Hepatocyte (in vitro differentiated cells): Measurements from ENCODE around the gene NUS1. TPM values are rescaled to one million over a fixed set of nuclear protein-coding genes. Genes with fewer than 3 reads are reported as not detected.

Experiments
- DNase-seq: peaks from one replicate; pipeline ENCODE4 v3.0.0-alpha.2; 2016; ENCODE audit warnings: low spot score
- H2AFZ ChIP-seq: fragments of 200-600 bp; sonication (generic); 2 replicates; pipeline ENCODE4 v1.6.0; 2016; ENCODE audit warnings: antibody characterized with exemption, mild to moderate bottlenecking
- H3K27ac ChIP-seq: fragments of 200-600 bp; sonication (generic); 2 replicates; pipeline ENCODE4 v1.5.1; 2016; ENCODE audit warnings: mild to moderate bottlenecking
- H3K27me3 ChIP-seq: fragments of 200-600 bp; sonication (generic); 2 replicates; pipeline ENCODE4 v1.6.1; 2016
- H3K36me3 ChIP-seq: fragments of 200-600 bp; sonication (generic); replicated peaks from 2 replicates; pipeline ENCODE4 v1.5.1; 2016; ENCODE audit warnings: low read depth; ENCODE audit not compliant: insufficient read depth
- H3K4me1 ChIP-seq: fragments of 200-600 bp; sonication (generic); 2 replicates; pipeline ENCODE4 v1.5.1; 2016; ENCODE audit warnings: mild to moderate bottlenecking, moderate library complexity; ENCODE audit not compliant: insufficient read depth
- H3K4me2 ChIP-seq: fragments of 200-600 bp; sonication (generic); 2 replicates; pipeline ENCODE4 v1.6.0; 2016
- H3K4me3 ChIP-seq: fragments of 200-600 bp; sonication (generic); 2 replicates; pipeline ENCODE4 v1.5.1; 2016; ENCODE audit warnings: mild to moderate bottlenecking
- H3K79me2 ChIP-seq: fragments of 200-600 bp; sonication (generic); 2 replicates; pipeline ENCODE4 v1.6.0; 2017; ENCODE audit warnings: mild to moderate bottlenecking
- H3K9me2 ChIP-seq: fragments of 200-600 bp; sonication (generic); replicated peaks from 2 replicates; pipeline ENCODE4 v1.6.0; 2017; ENCODE audit warnings: mild to moderate bottlenecking; ENCODE audit not compliant: insufficient read depth
- H3K9me3 ChIP-seq: fragments of 200-600 bp; sonication (generic); 2 replicates; pipeline ENCODE4 v1.5.1; 2016; ENCODE audit warnings: low read depth, mild to moderate bottlenecking
- H4K20me1 ChIP-seq: fragments of 200-600 bp; sonication (generic); 2 replicates; pipeline ENCODE4 v1.6.0; 2016; ENCODE audit warnings: mild to moderate bottlenecking; ENCODE audit not compliant: insufficient read depth, poor library complexity, severe bottlenecking
- CTCF ChIP-seq: fragments of 200-600 bp; sonication (generic); IDR thresholded peaks from 2 replicates; pipeline ENCODE4 v1.5.1; 2016; ENCODE audit warnings: antibody characterized with exemption, mild to moderate bottlenecking; ENCODE audit not compliant: poor library complexity
- EZH2 ChIP-seq: fragments of 200-600 bp; sonication (generic); IDR thresholded peaks from 2 replicates; pipeline ENCODE4 v1.6.1; 2016; ENCODE audit warnings: antibody characterized with exemption, mild to moderate bottlenecking, borderline replicate concordance
- EZH2phosphoT487 ChIP-seq: fragments of 200-600 bp; sonication (generic); IDR thresholded peaks from one replicate; pipeline ENCODE4 v1.6.1; 2018; ENCODE audit warnings: antibody characterized with exemption, mild to moderate bottlenecking, low read depth, moderate library complexity; ENCODE audit not compliant: unreplicated experiment, severe bottlenecking
- WGBS: methylation state at CpG from one replicate; pipeline ENCODE4 v1.1.6; 2016; ENCODE audit warnings: low lambda C conversion rate; ENCODE audit errors: missing lambda C conversion rate; 5-methylcytosine and 5-hydroxymethylcytosine counted together
- polyA plus RNA-seq: library from polyadenylated mRNA; unstranded; fragments of >200 nt; fragmentation: Nextera tagmentation; extraction: Ambion mirVana; gene quantifications from 2 replicates; pipeline ENCODE4 v1.2.1, GENCODE V29; 2016
- total RNA-seq: library from RNA; depleted of rRNA; stranded (reverse); fragments of >200 nt; gene quantifications from 2 replicates; pipeline ENCODE4 v1.2.3, GENCODE V29; 2014

NUS1 gene
- total RNA-seq (29.9 and 30.2 TPM in 2 replicates), polyA plus RNA-seq (13.6 and 16.6 TPM in 2 replicates)

- H3K9me2 ChIP-seq: no peaks in the 10 kb centered on the region
- peaks cover 51% of the 10 kb centered on the region for H3K79me2 ChIP-seq
- TF ChIP-seq CTCF (peak; percentile 94), EZH2 (no peak)
- peaks cover 13% of the 10 kb centered on the region for H3K4me1 ChIP-seq
- H4K20me1 ChIP-seq: peaks cover 24% of the 10 kb centered on the region
- peak; percentile 99 for DNase-seq
- H3K9me3 ChIP-seq: no peaks in the 10 kb centered on the region
- H2AFZ ChIP-seq: peak within 1 kb of the TSS; percentile 93
- peak within 1 kb of the TSS; percentile 66 for H3K4me3 ChIP-seq
- H3K27ac ChIP-seq: peak within 1 kb of the TSS; percentile 42
- H3K27me3 ChIP-seq: no peaks in the 10 kb centered on the region
- H3K36me3 ChIP-seq: no peaks in the 10 kb centered on the region
- H3K4me2 ChIP-seq: peak within 1 kb of the TSS; percentile 95
- WGBS: 2% methylated on average over 37 of the region's 53 CpGs
Measured at GRCh38 chr6:117674991-117675657, at the start of gene NUS1. NUS1 (plus strand) TSS chr6:117675469; CDS start chr6:117675671, 202 bp downstream.

GRCh38 chr6:117627533-117627932 lies 47.7 kb upstream of the NUS1 start:
- Histone ChIP-seq H3K9me3 (no peaks in the 10 kb centered on the region), H3K79me2 (no peaks in the 10 kb centered on the region), H4K20me1 (no peaks in the 10 kb centered on the region), H3K9me2 (no peaks in the 10 kb centered on the region), H3K4me2 (no peak overlapping the region), H3K4me3 (no peak overlapping the region), H3K27me3 (no peaks in the 10 kb centered on the region), H3K36me3 (no peaks in the 10 kb centered on the region), H3K27ac (no peak overlapping the region), H2AFZ (no peak overlapping the region), H3K4me1 (no peaks in the 10 kb centered on the region)
- no peak for TF ChIP-seq EZH2
- no peak for TF ChIP-seq EZH2phosphoT487
- TF ChIP-seq CTCF: no peak
- no peak for DNase-seq

DNA sequence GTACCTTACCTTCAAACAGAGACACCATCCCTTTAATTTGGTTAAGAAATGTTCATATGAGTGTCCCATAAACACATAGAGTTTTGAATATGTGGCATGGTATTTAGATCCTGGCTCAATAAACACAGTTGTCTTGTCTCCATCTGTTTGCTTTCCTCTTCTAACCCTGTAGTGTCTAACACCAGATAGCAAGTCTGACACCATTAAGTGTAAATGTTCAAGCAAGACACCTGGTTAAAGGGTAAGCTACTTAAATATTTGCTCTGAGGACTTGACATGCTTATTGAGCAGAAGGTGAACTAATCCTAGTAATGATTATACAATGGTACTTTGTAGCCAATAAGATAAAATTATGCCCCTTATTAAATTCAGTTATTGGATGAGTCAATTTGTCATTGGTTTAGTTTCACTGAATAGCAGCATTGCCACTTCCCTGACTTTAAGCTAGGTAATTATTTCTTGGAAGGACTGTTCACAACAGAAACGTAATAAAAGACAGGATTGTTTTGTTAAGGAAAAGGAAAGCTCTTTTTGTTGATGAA lies 46.1 kb upstream of the NUS1 start:
- 46% methylated on average over 1 of the region's 1 CpG for WGBS
- Histone ChIP-seq H3K4me3 (no peak overlapping the region), H3K79me2 (no peaks in the 10 kb centered on the region), H4K20me1 (no peaks in the 10 kb centered on the region), H3K36me3 (no peaks in the 10 kb centered on the region), H3K27ac (no peak overlapping the region), H3K9me3 (no peaks in the 10 kb centered on the region), H3K27me3 (no peaks in the 10 kb centered on the region), H3K4me1 (no peaks in the 10 kb centered on the region), H3K4me2 (no peak overlapping the region), H3K9me2 (no peaks in the 10 kb centered on the region), H2AFZ (no peak overlapping the region)
- DNase-seq: no peak
- no peak for TF ChIP-seq EZH2

GRCh38 chr6:117637770-117638169 lies 37.5 kb upstream of the NUS1 start:
- Histone ChIP-seq H3K4me3 (no peak overlapping the region), H2AFZ (no peak overlapping the region), H3K27me3 (no peaks in the 10 kb centered on the region), H3K4me2 (no peak overlapping the region), H3K9me2 (no peaks in the 10 kb centered on the region), H3K27ac (no peak overlapping the region), H3K4me1 (no peaks in the 10 kb centered on the region), H3K79me2 (no peaks in the 10 kb centered on the region), H3K9me3 (no peaks in the 10 kb centered on the region), H4K20me1 (no peaks in the 10 kb centered on the region), H3K36me3 (no peaks in the 10 kb centered on the region)
- no peak for DNase-seq
- 91% methylated on average over 1 of the region's 1 CpG for WGBS
- TF ChIP-seq EZH2 (no peak), CTCF (no peak), EZH2phosphoT487 (no peak)
